Brain microvascular endothelial cell (primary cell): ENCODE data around the gene TUBB4A.
"Not testable (repeated sequence)": the region's sequence is repeated elsewhere in the genome, so short reads cannot be mapped to it uniquely, and the experiment has no call there.

Experiments
- DNase-seq: peaks from one replicate; pipeline ENCODE4 v3.0.0-alpha.2; 2020
- H3K27ac ChIP-seq: fragments of 250-450 bp; sonication (Bioruptor Pico); 2 replicates; pipeline ENCODE4 v1.5.1; 2020; ENCODE audit warnings: mild to moderate bottlenecking, moderate library complexity
- H3K27me3 ChIP-seq: fragments of 250-450 bp; sonication (Bioruptor Pico); replicated peaks from 2 replicates; pipeline ENCODE4 v1.5.1; 2020; ENCODE audit warnings: mild to moderate bottlenecking
- H3K36me3 ChIP-seq: fragments of 250-450 bp; sonication (Bioruptor Pico); replicated peaks from 2 replicates; pipeline ENCODE4 v1.5.1; 2020; ENCODE audit warnings: mild to moderate bottlenecking
- H3K4me3 ChIP-seq: 2 replicates; pipeline ENCODE4 v1.5.1; 2011; ENCODE audit warnings: low read depth, mild to moderate bottlenecking, control low read depth, low read length, moderate library complexity
- CTCF ChIP-seq: IDR thresholded peaks from 2 replicates; pipeline ENCODE4 v1.5.1; 2011; ENCODE audit warnings: low read depth, mild to moderate bottlenecking, moderate library complexity, low read length, control low read depth, inconsistent platforms; ENCODE audit errors: missing control alignments
- in situ Hi-C: cut with HindIII; loops from 2 replicates; pipeline ENCODE4 v1.10.0; 2017; ENCODE audit warnings: low sequenced_read_pairs, low pct_ligation_motif_present

The TUBB4A gene

GRCh38 chr19:6514089-6514488 lies 12.0 kb upstream of the TUBB4A start:
- Histone ChIP-seq H3K27ac (no peak overlapping the region), H3K4me3 (no peak overlapping the region), H3K36me3 (no peaks in the 10 kb centered on the region), H3K27me3 (no peaks in the 10 kb centered on the region)
- no peak for TF ChIP-seq CTCF
- in situ Hi-C loops: no loop called here
- no peak for DNase-seq

- no peak for TF ChIP-seq CTCF
- Histone ChIP-seq H3K27ac (no peak overlapping the region), H3K27me3 (no peaks in the 10 kb centered on the region), H3K36me3 (no peaks in the 10 kb centered on the region), H3K4me3 (no peak overlapping the region)
- in situ Hi-C loops: no loop called here
- no peak for DNase-seq
Observed at GRCh38 chr19:6510618-6511017, 8.5 kb upstream of the TUBB4A start.

GRCh38 chr19:6509118-6509971 lies 7.2 kb upstream of the TUBB4A start:
- in situ Hi-C loops: no loop called here
- Histone ChIP-seq H3K4me3 (no peak overlapping the region), H3K27ac (no peak overlapping the region), H3K36me3 (no peaks in the 10 kb centered on the region), H3K27me3 (no peaks in the 10 kb centered on the region)
- no peak for DNase-seq
- TF ChIP-seq CTCF: no peak

- H3K27me3 ChIP-seq, DNase-seq, H3K4me3 ChIP-seq, in situ Hi-C loops, H3K27ac ChIP-seq, H3K36me3 ChIP-seq: not testable (repeated sequence)
Observed at GRCh38 chr19:6508028-6508771, 6.1 kb upstream of the TUBB4A start.

- in situ Hi-C loops: no loop called here
- H3K4me3 ChIP-seq: no peak overlapping the region
- no peaks in the 10 kb centered on the region for H3K36me3 ChIP-seq
- no peak for DNase-seq
- H3K27me3 ChIP-seq: peaks cover 12% of the 10 kb centered on the region
- TF ChIP-seq CTCF: no peak
- no peak overlapping the region for H3K27ac ChIP-seq
Observed at GRCh38 chr19:6503407-6504201, 1.5 kb upstream of the TUBB4A start.
